ENCODE results near the gene FPGT. TPM values are rescaled to one million over a fixed set of nuclear protein-coding genes. Genes with fewer than 3 reads are reported as not detected.

Gene FPGT
- total and polyA plus RNA-seq, 2 of the 13 experiments (the other 11 are each of a cell fraction or from before 2014, with no cell fraction given): 4.3 to 9.8 TPM

DNA sequence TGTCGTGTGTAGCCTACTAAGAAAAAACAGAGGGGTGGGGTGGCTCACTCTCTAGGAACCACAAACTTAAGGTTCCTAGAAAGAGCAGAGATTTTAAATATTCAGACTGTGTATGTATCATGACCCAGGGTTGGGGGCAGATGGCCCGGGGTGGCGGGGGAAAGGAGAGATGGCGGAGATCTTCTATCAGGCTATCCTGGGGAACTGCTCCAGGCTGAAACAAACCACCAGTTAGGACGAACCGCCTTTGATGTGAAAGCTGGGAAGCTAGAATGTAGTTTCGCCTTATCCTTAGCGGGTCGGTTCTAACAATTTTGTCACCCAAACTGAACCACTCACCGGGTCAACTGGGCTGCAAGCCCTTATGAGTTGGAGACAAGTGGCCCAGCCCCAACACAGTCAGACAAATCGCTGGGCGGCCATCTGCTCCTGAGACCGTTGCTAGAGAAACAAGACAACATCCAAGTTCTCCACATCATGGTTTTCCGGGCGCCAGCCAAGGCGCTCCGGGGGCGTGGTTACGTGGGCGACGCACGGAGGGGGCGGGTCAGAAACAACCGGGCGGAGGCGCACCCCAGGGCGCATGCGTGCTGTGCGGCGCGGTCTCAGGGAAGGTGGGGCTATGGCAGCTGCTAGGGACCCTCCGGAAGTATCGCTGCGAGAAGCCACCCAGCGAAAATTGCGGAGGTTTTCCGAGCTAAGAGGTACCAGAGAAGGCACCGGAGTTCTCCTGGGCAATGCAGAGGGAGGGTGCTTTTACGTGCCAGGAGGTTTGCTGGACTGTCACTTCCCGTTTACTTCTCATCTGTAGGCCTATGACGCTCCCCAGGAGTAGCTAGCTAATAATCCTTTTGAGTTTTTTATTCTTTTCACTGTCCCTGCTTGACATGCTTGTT is at the start of gene FPGT, which contains the start of gene LRRIQ3 (continued):
- TF ChIP-seq ZBTB42 (CRISPR knock-in tag; IDR thresholded peaks at IDR 0.05): no peak
- no peak for TF ChIP-seq ZC3H4 (CRISPR knock-in tag; IDR thresholded peaks at IDR 0.05; ENCODE audit: borderline replicate concordance)
- TF ChIP-seq, protein P1, sequence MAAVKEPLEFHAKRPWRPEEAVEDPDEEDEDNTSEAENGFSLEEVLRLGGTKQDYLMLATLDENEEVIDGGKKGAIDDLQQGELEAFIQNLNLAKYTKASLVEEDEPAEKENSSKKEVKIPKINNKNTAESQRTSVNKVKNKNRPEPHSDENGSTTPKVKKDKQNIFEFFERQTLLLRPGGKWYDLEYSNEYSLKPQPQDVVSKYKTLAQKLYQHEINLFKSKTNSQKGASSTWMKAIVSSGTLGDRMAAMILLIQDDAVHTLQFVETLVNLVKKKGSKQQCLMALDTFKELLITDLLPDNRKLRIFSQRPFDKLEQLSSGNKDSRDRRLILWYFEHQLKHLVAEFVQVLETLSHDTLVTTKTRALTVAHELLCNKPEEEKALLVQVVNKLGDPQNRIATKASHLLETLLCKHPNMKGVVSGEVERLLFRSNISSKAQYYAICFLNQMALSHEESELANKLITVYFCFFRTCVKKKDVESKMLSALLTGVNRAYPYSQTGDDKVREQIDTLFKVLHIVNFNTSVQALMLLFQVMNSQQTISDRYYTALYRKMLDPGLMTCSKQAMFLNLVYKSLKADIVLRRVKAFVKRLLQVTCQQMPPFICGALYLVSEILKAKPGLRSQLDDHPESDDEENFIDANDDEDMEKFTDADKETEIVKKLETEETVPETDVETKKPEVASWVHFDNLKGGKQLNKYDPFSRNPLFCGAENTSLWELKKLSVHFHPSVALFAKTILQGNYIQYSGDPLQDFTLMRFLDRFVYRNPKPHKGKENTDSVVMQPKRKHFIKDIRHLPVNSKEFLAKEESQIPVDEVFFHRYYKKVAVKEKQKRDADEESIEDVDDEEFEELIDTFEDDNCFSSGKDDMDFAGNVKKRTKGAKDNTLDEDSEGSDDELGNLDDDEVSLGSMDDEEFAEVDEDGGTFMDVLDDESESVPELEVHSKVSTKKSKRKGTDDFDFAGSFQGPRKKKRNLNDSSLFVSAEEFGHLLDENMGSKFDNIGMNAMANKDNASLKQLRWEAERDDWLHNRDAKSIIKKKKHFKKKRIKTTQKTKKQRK (IDR thresholded peaks at IDR 0.05; ENCODE audit: low read length): no peak
- peak; percentile 79 for TF ChIP-seq ZFX (CRISPR knock-in tag; IDR thresholded peaks at IDR 0.05; ENCODE audit: low read depth)
- no peak for TF ChIP-seq NR1H2 (CRISPR knock-in tag; IDR thresholded peaks at IDR 0.05; ENCODE audit: borderline replicate concordance, low read depth)
- no peak for TF ChIP-seq ZNF570 (CRISPR knock-in tag; IDR thresholded peaks at IDR 0.05; ENCODE audit: borderline replicate concordance)
- peak; percentile 71; the same call in 1 of the 2 replicates for TF ChIP-seq ERF (CRISPR knock-in tag; IDR thresholded peaks at IDR 0.05)
- TF ChIP-seq JUN (CRISPR knock-in tag; IDR thresholded peaks at IDR 0.05): no peak
- no peak for TF ChIP-seq KDM6A (CRISPR knock-in tag; IDR thresholded peaks at IDR 0.05; ENCODE audit: low read depth)
- no peak for TF ChIP-seq TEAD2 (CRISPR knock-in tag; IDR thresholded peaks at IDR 0.05)
- TF ChIP-seq SMC3 (IDR thresholded peaks at IDR 0.05; ENCODE audit: low read length): no peak
- peak; percentile 53 for TF ChIP-seq CBX1 (IDR thresholded peaks at IDR 0.05; ENCODE audit: low read depth)
- no peak for TF ChIP-seq ZNF878 (CRISPR knock-in tag; IDR thresholded peaks at IDR 0.05)
- TF ChIP-seq, protein P2, sequence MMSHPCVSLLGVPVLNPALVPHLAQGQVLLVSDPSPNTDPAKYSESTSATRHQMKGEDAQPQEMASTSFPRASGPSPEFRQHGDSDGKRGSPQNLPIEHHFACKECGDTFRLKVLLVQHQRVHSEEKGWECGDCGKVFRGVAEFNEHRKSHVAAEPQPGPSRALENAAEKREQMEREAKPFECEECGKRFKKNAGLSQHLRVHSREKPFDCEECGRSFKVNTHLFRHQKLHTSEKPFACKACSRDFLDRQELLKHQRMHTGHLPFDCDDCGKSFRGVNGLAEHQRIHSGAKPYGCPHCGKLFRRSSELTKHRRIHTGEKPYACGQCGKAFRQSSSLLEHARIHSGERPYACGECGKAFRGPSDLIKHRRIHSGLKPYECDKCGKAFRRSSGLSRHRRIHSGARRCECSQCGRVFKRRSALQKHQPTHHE (CRISPR knock-in tag; IDR thresholded peaks at IDR 0.05; ENCODE audit: borderline replicate concordance): no peak
- no peak for TF ChIP-seq ZNF577 (CRISPR knock-in tag; IDR thresholded peaks at IDR 0.05; ENCODE audit: borderline replicate concordance, low read depth)
- TF ChIP-seq AGO2 (optimal IDR thresholded peaks at IDR 0.05; ENCODE audit: low read depth, low read length): no peak
- TF ChIP-seq RBM39 (IDR thresholded peaks at IDR 0.05; ENCODE audit: low read depth, low read length, poor library complexity, severe bottlenecking): no peak
- no peak for TF ChIP-seq GFI1 (CRISPR knock-in tag; IDR thresholded peaks at IDR 0.05; ENCODE audit: borderline replicate concordance)
- no peak for TF ChIP-seq CAMTA2 (CRISPR knock-in tag; IDR thresholded peaks at IDR 0.05; ENCODE audit: borderline replicate concordance)
- TF ChIP-seq HDAC6 (IDR thresholded peaks at IDR 0.05; ENCODE audit: low read depth, low read length): no peak
- TF ChIP-seq, protein P3, sequence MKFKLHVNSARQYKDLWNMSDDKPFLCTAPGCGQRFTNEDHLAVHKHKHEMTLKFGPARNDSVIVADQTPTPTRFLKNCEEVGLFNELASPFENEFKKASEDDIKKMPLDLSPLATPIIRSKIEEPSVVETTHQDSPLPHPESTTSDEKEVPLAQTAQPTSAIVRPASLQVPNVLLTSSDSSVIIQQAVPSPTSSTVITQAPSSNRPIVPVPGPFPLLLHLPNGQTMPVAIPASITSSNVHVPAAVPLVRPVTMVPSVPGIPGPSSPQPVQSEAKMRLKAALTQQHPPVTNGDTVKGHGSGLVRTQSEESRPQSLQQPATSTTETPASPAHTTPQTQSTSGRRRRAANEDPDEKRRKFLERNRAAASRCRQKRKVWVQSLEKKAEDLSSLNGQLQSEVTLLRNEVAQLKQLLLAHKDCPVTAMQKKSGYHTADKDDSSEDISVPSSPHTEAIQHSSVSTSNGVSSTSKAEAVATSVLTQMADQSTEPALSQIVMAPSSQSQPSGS (CRISPR knock-in tag; IDR thresholded peaks at IDR 0.05): peak; percentile 50; the same call in 1 of the 2 replicates
- TF ChIP-seq ZNF296 (CRISPR knock-in tag; conservative IDR thresholded peaks at IDR 0.05): no peak
